Measurements from ENCODE around the gene DMPK. TPM values are rescaled to one million over a fixed set of nuclear protein-coding genes. Genes with fewer than 3 reads are reported as not detected.

The DMPK gene
- total RNA-seq, 1 experiment from 2014 or later, result 119 TPM

- BruUV-seq (replicated peaks), result no TSS peak
- in situ Hi-C loops (cut with HindIII; ENCODE audit: low pct_unique_long_range_greater_than_20kb, low sequenced_read_pairs), result no loop called here
- intact Hi-C loops (cut with micrococcal nuclease; ENCODE audit: unreplicated experiment), result no loop called here
These were observed 4.2 kb downstream of the DMPK start for GRCh38 chr19:45778010-45778661.

GRCh38 chr19:45777395-45777961 lies 4.8 kb downstream of the DMPK start:
- ChIA-PET CTCF (no interaction called here), POLR2A (no interaction called here)
- no TSS peak for BruUV-seq (replicated peaks)
- Histone ChIP-seq H3K27ac (ENCODE audit: low read length) (no peak overlapping the region), H3K36me3 (ENCODE audit: control insufficient read depth, insufficient read depth, low read length) (no peaks in the 10 kb centered on the region), H3K27me3 (ENCODE audit: control insufficient read depth, insufficient read depth, low read length) (no peaks in the 10 kb centered on the region), H3K4me3 (ENCODE audit: low read depth in 2 of 2, low read length in 2 of 2) (no peak overlapping the region), H3K4me1 (ENCODE audit: control insufficient read depth, insufficient read depth, low read length) (peaks cover 19% of the 10 kb centered on the region), H3K9me3 (ENCODE audit: control insufficient read depth, insufficient read depth, low read depth, low read length) (no peaks in the 10 kb centered on the region)
- DNase-seq (ENCODE audit: low read depth, low spot score), result no peak
- intact Hi-C loops (cut with micrococcal nuclease; ENCODE audit: unreplicated experiment) (no loop called here), in situ Hi-C loops (cut with HindIII; ENCODE audit: low pct_unique_long_range_greater_than_20kb, low sequenced_read_pairs) (no loop called here)
- TF ChIP-seq CTCF (IDR thresholded peaks at IDR 0.05), result no peak
- no peak for TF ChIP-seq SIN3A (IDR thresholded peaks at IDR 0.05; ENCODE audit: borderline replicate concordance, insufficient read depth, low read depth, low read length)
- no peak for TF ChIP-seq TCF7L2 (IDR thresholded peaks at IDR 0.05; ENCODE audit: low read depth, low read length)
- no peak for TF ChIP-seq REST (IDR thresholded peaks at IDR 0.05; ENCODE audit: insufficient read depth in 1 of 2, low read depth in 2 of 2, low read length in 1 of 2)
- TF ChIP-seq POLR2AphosphoS5 (IDR thresholded peaks at IDR 0.05; ENCODE audit: low read depth, low read length), result no peak
- ATAC-seq, result no peak

More at GRCh38 chr19:45778010-45778661, 4.2 kb downstream of the DMPK start:
- Histone ChIP-seq H3K4me3 (ENCODE audit: low read depth in 2 of 2, low read length in 2 of 2) (no peak overlapping the region), H3K9me3 (ENCODE audit: control insufficient read depth, insufficient read depth, low read depth, low read length) (no peaks in the 10 kb centered on the region), H3K27me3 (ENCODE audit: control insufficient read depth, insufficient read depth, low read length) (no peaks in the 10 kb centered on the region), H3K4me1 (ENCODE audit: control insufficient read depth, insufficient read depth, low read length) (peaks cover 16% of the 10 kb centered on the region), H3K36me3 (ENCODE audit: control insufficient read depth, insufficient read depth, low read length) (no peaks in the 10 kb centered on the region), H3K27ac (ENCODE audit: low read length) (no peak overlapping the region)
- CTCF ChIA-PET, result no interaction called here
- TF ChIP-seq TCF7L2 (IDR thresholded peaks at IDR 0.05; ENCODE audit: low read depth, low read length) (no peak), POLR2AphosphoS5 (IDR thresholded peaks at IDR 0.05; ENCODE audit: low read depth, low read length) (no peak), CTCF (IDR thresholded peaks at IDR 0.05) (no peak), SIN3A (IDR thresholded peaks at IDR 0.05; ENCODE audit: borderline replicate concordance, insufficient read depth, low read depth, low read length) (no peak), REST (IDR thresholded peaks at IDR 0.05; ENCODE audit: insufficient read depth in 1 of 2, low read depth in 2 of 2, low read length in 1 of 2) (no peak)
- POLR2A ChIA-PET, result no interaction called here
- ATAC-seq (no peak), DNase-seq (ENCODE audit: low read depth, low spot score) (no peak)
